ENCODE data around the gene PIM3.
A peak's percentile ranks its signal among the peaks of the same experiment; 100 is the strongest.

Gene PIM3

GRCh38 chr22:49928555-49929210 lies 31.9 kb upstream of the PIM3 start:
- no peak for DNase-seq

- peak; percentile 98 for DNase-seq
Measured at GRCh38 chr22:49929211-49929979, 31.2 kb upstream of the PIM3 start.

GRCh38 chr22:49929994-49930575 lies 30.5 kb upstream of the PIM3 start:
- peak; percentile 65 for DNase-seq

GRCh38 chr22:49930596-49931412 lies 29.8 kb upstream of the PIM3 start:
- DNase-seq: peak; percentile 66

GRCh38 chr22:49933236-49934159 lies 27.1 kb upstream of the PIM3 start:
- no peak for DNase-seq

- no peak for DNase-seq
Measured at GRCh38 chr22:49934160-49934890, 26.2 kb upstream of the PIM3 start.

GRCh38 chr22:49934891-49935557 lies 25.5 kb upstream of the PIM3 start:
- peak; percentile 95 for DNase-seq

GRCh38 chr22:49935561-49935960 lies 25.0 kb upstream of the PIM3 start:
- no peak for DNase-seq

- DNase-seq: peak; percentile 98
Measured at GRCh38 chr22:49936018-49936972, 24.3 kb upstream of the PIM3 start.

GRCh38 chr22:49936973-49937757 lies 23.4 kb upstream of the PIM3 start:
- no peak for DNase-seq

- no peak for DNase-seq
Measured at GRCh38 chr22:49937758-49938564, 22.6 kb upstream of the PIM3 start.

GRCh38 chr22:49938565-49939136 lies 21.9 kb upstream of the PIM3 start:
- DNase-seq: no peak

GRCh38 chr22:49941507-49942316 lies 18.9 kb upstream of the PIM3 start:
- no peak for DNase-seq

GRCh38 chr22:49942565-49943404 lies 17.8 kb upstream of the PIM3 start:
- DNase-seq: no peak

GRCh38 chr22:49943405-49943765 lies 17.2 kb upstream of the PIM3 start:
- DNase-seq: no peak
